HL-60 (cell line): Measurements from ENCODE around the gene EEF2K.

Experiments
- DNase-seq, 2 experiments: peaks; one replicate each; pipeline ENCODE4 v3.0.0-alpha.2; 2010 to 2020; ENCODE audit warnings: low read depth in 1 of 2, low spot score in 1 of 2
- H3K27ac ChIP-seq: fragments of 250-450 bp; sonication (Bioruptor Pico); replicated peaks from 2 replicates; pipeline ENCODE4 v1.5.1; 2020; ENCODE audit warnings: mild to moderate bottlenecking, moderate library complexity
- H3K27me3 ChIP-seq: fragments of 250-450 bp; sonication (Bioruptor Pico); 2 replicates; pipeline ENCODE4 v1.5.1; 2021; ENCODE audit warnings: mild to moderate bottlenecking, moderate library complexity; ENCODE audit not compliant: insufficient read depth, poor library complexity, severe bottlenecking
- H3K4me3 ChIP-seq: replicated peaks from 2 replicates; pipeline ENCODE4 v1.5.1; 2011; ENCODE audit warnings: mild to moderate bottlenecking, control low read depth, low read length; ENCODE audit not compliant: insufficient read depth
- GABPA ChIP-seq: IDR thresholded peaks from 2 replicates; pipeline ENCODE4 v1.6.1; 2012; ENCODE audit warnings: low read depth
- POLR2AphosphoS5 ChIP-seq: IDR thresholded peaks from 2 replicates; pipeline ENCODE4 v1.6.1; 2012; ENCODE audit warnings: low read depth
- REST ChIP-seq: IDR thresholded peaks from 2 replicates; pipeline ENCODE4 v1.6.1; 2012; ENCODE audit warnings: low read depth; ENCODE audit not compliant: insufficient replicate concordance
- SPI1 ChIP-seq: IDR thresholded peaks from 2 replicates; pipeline ENCODE4 v1.6.1; 2012; ENCODE audit warnings: low read depth, mild to moderate bottlenecking, borderline replicate concordance
- TF ChIP-seq, protein P1 (sequence below): IDR thresholded peaks from one replicate; pipeline ENCODE4 v1.5.1; 2011; ENCODE audit warnings: low read length, control low read depth, inconsistent platforms; ENCODE audit not compliant: insufficient read depth

EEF2K gene

DNA sequence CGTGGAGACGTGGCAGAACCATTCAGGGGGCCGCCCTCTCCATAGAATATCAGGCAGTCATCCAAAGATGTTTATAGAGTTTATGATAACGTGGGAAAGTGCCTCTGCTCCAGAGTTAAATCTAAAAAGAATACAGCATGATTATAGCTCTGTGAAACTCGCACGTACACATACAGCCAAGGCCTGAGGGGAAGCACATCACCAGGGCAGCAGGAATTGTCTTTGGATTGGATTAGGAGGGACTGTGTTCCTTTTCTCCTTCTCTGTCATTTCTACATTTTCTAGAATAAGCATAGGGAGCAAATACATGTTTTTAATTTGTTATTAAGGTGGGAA is 26.9 kb downstream of the EEF2K start:
- TF ChIP-seq, protein P1, sequence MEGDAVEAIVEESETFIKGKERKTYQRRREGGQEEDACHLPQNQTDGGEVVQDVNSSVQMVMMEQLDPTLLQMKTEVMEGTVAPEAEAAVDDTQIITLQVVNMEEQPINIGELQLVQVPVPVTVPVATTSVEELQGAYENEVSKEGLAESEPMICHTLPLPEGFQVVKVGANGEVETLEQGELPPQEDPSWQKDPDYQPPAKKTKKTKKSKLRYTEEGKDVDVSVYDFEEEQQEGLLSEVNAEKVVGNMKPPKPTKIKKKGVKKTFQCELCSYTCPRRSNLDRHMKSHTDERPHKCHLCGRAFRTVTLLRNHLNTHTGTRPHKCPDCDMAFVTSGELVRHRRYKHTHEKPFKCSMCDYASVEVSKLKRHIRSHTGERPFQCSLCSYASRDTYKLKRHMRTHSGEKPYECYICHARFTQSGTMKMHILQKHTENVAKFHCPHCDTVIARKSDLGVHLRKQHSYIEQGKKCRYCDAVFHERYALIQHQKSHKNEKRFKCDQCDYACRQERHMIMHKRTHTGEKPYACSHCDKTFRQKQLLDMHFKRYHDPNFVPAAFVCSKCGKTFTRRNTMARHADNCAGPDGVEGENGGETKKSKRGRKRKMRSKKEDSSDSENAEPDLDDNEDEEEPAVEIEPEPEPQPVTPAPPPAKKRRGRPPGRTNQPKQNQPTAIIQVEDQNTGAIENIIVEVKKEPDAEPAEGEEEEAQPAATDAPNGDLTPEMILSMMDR, result no peak
- TF ChIP-seq SPI1 (no peak), REST (no peak), POLR2AphosphoS5 (no peak), GABPA (no peak)
- H3K4me3 ChIP-seq, result no peak overlapping the region
- no peak overlapping the region for H3K27ac ChIP-seq
- DNase-seq, result no peak
- no peaks in the 10 kb centered on the region for H3K27me3 ChIP-seq

- Histone ChIP-seq H3K4me3 (no peak overlapping the region), H3K27me3 (no peaks in the 10 kb centered on the region), H3K27ac (no peak overlapping the region)
- TF ChIP-seq POLR2AphosphoS5, result no peak
- TF ChIP-seq, protein P1, result no peak
- TF ChIP-seq SPI1, result no peak
- TF ChIP-seq REST, result no peak
- no peak for TF ChIP-seq GABPA
- no peak for DNase-seq
Measured at GRCh38 chr16:22235839-22236745, 30.0 kb downstream of the EEF2K start.

- TF ChIP-seq POLR2AphosphoS5 (no peak), SPI1 (no peak), REST (no peak)
- TF ChIP-seq, protein P1, result no peak
- DNase-seq, result no peak
- peak overlapping the region; percentile 91 for H3K27ac ChIP-seq
- no peak overlapping the region for H3K4me3 ChIP-seq
- H3K27me3 ChIP-seq, result no peaks in the 10 kb centered on the region
Measured at GRCh38 chr16:22239131-22239805, 33.2 kb downstream of the EEF2K start.
